Subcutaneous adipose tissue (tissue), 4 donors: ENCODE data around the gene NHEJ1. TPM values are rescaled to one million over a fixed set of nuclear protein-coding genes. Genes with fewer than 3 reads are reported as not detected.

Source experiments
- CTCF ChIP-seq: fragments of 450-650 bp; IDR thresholded peaks from one replicate; pipeline ENCODE4 v1.5.1; 2016; ENCODE audit warnings: low read depth, mild to moderate bottlenecking, control low read depth, antibody characterized with exemption, moderate library complexity
- total RNA-seq, 4 donors: library from RNA; depleted of rRNA; stranded (reverse); fragments of >200 nt; gene quantifications; one replicate each; pipeline ENCODE4 v1.1.0, GENCODE V29; 2016

The NHEJ1 gene
- total RNA-seq, 4 donors from 2014 or later = 14.3 to 27.7 (median 19.4) TPM

- TF ChIP-seq CTCF = no peak
Measured at GRCh38 chr2:219031005-219031738, 129.4 kb downstream of the NHEJ1 start.

GRCh38 chr2:219030177-219030940, 130.3 kb downstream of the NHEJ1 start:
- no peak for TF ChIP-seq CTCF

GRCh38 chr2:219029829-219030165, 130.8 kb downstream of the NHEJ1 start:
- TF ChIP-seq CTCF = no peak

GRCh38 chr2:219028996-219029828, 131.4 kb downstream of the NHEJ1 start:
- no peak for TF ChIP-seq CTCF

- no peak for TF ChIP-seq CTCF
Measured at GRCh38 chr2:219028141-219028540, 132.5 kb downstream of the NHEJ1 start.

GRCh38 chr2:219027511-219028055, 133.0 kb downstream of the NHEJ1 start:
- no peak for TF ChIP-seq CTCF
